Gastrocnemius medialis (tissue), 4 donors: Measurements from ENCODE around the gene DQX1.

Source experiments
- CTCF ChIP-seq, 5 experiments: fragments of 450-650 bp in 3 of 5; fragments of 200-600 bp in 2 of 5; sonication (generic) in 2 of 5; IDR thresholded peaks in 4 of 5; conservative IDR thresholded peaks in 1 of 5; 1 replicate in 4 of 5; 2 replicates in 1 of 5; pipeline ENCODE4 v1.5.1; 2016 to 2019; ENCODE audit warnings: antibody characterized with exemption in 5 of 5, mild to moderate bottlenecking in 3 of 5, moderate library complexity in 3 of 5
- POLR2A ChIP-seq, 2 donors: fragments of 450-650 bp; IDR thresholded peaks; one replicate each; pipeline ENCODE4 v1.6.1; 2017; ENCODE audit warnings: antibody characterized with exemption in 2 of 2, mild to moderate bottlenecking in 2 of 2, moderate library complexity in 2 of 2

GRCh38 chr2:74507926-74508520, 18.0 kb downstream of the DQX1 start:
- TF ChIP-seq POLR2A (IDR thresholded peaks at IDR 0.05) (no peak), CTCF (IDR thresholded peaks at IDR 0.05 in 4 of 5, conservative IDR thresholded peaks at IDR 0.05 in 1 of 5) (no peak)
